Measurements from ENCODE around the gene SMIM38.

SMIM38 gene

DNA sequence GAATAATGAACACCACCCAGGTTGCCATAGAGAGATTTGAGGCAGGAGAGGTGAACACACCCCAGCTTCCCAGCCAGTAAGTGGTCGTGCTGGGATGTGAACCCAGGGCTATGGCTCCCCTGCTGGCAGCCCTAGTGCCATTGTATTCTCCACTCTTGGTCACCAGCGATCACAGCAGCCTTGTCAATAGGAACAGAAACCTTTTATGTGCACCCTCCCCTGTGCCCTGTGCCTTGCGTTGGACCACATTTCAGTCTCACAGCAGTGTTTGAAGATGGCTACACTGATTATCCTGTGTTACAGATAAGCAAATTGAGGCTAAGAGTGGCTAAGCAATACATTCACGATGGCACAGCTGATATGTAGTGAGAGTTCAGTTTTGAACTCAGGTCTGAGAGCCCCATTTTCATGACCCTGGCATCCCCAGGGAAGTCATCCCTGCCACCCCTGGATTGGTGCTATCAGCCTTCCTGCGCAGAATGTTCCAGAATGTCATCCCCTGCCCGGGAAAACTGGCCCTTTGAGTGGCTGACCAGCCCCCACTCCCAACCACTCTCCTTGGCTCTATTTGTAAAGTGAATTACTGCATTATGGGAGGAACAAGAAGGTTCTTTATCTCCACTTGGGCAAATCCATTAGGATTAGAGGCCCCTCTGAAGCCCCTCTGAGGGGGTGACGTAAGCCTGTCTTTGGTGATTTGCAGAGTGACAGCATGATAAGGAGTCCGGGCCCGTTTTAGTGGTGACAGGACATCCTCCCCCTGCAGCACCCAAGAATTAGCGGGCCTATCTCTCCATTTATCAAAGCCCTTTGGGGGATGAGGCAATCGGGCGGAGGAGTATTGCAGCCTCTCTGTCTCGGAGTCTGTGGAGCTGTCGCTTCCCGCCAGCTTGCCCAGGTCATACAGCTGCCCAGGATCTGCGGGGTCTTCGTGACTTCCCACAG lies 30.9 kb downstream of the SMIM38 start:
- no peak for TF ChIP-seq CTCF (IDR thresholded peaks at IDR 0.05; ENCODE audit: borderline replicate concordance, extremely low read depth, low read length, poor library complexity, severe bottlenecking)
- no peak for TF ChIP-seq EZH2 (IDR thresholded peaks at IDR 0.05; ENCODE audit: borderline replicate concordance, low read depth, low read length, severe bottlenecking)
- no peak for DNase-seq
- H3K9me3 ChIP-seq (ENCODE audit: insufficient read depth, low read length, severe bottlenecking): peaks cover 7% of the 10 kb centered on the region
- no peak overlapping the region for H3K9ac ChIP-seq (ENCODE audit: low read depth, low read length)
- no peak overlapping the region for H3K4me3 ChIP-seq (ENCODE audit: low read depth in 1 of 2, low read length in 2 of 2)
- no peaks in the 10 kb centered on the region for H3K4me1 ChIP-seq (ENCODE audit: insufficient read depth, low read length)
- H4K20me1 ChIP-seq (ENCODE audit: insufficient read depth, low read length): no peaks in the 10 kb centered on the region
- ATAC-seq (ENCODE audit: insufficient read depth, low read depth): no peak
- no peaks in the 10 kb centered on the region for H3K36me3 ChIP-seq (ENCODE audit: insufficient read depth, low read length)
- H3K79me2 ChIP-seq (ENCODE audit: insufficient read depth, low read length): no peaks in the 10 kb centered on the region
- no peak overlapping the region for H2AFZ ChIP-seq (ENCODE audit: low read depth, low read length)
- no peak overlapping the region for H3K27ac ChIP-seq (ENCODE audit: low read length)
- no peak overlapping the region for H3K4me2 ChIP-seq (ENCODE audit: insufficient read depth, low read length)
- H3K27me3 ChIP-seq (ENCODE audit: insufficient read depth, low read length, poor library complexity): no peaks in the 10 kb centered on the region

GRCh38 chr11:69187540-69188065 lies 31.9 kb downstream of the SMIM38 start:
- H3K4me3 ChIP-seq (ENCODE audit: low read depth in 1 of 2, low read length in 2 of 2): no peak overlapping the region
- H3K36me3 ChIP-seq (ENCODE audit: insufficient read depth, low read length): no peaks in the 10 kb centered on the region
- no peak for DNase-seq
- H3K27ac ChIP-seq (ENCODE audit: low read length): no peak overlapping the region
- H4K20me1 ChIP-seq (ENCODE audit: insufficient read depth, low read length): no peaks in the 10 kb centered on the region
- H3K79me2 ChIP-seq (ENCODE audit: insufficient read depth, low read length): no peaks in the 10 kb centered on the region
- no peak for ATAC-seq (ENCODE audit: insufficient read depth, low read depth)
- H2AFZ ChIP-seq (ENCODE audit: low read depth, low read length): no peak overlapping the region
- no peak overlapping the region for H3K4me2 ChIP-seq (ENCODE audit: insufficient read depth, low read length)
- H3K9me3 ChIP-seq (ENCODE audit: insufficient read depth, low read length, severe bottlenecking): peaks cover 7% of the 10 kb centered on the region
- TF ChIP-seq CTCF (IDR thresholded peaks at IDR 0.05; ENCODE audit: borderline replicate concordance, extremely low read depth, low read length, poor library complexity, severe bottlenecking) (no peak), EZH2 (IDR thresholded peaks at IDR 0.05; ENCODE audit: borderline replicate concordance, low read depth, low read length, severe bottlenecking) (no peak)
- no peaks in the 10 kb centered on the region for H3K27me3 ChIP-seq (ENCODE audit: insufficient read depth, low read length, poor library complexity)
- no peaks in the 10 kb centered on the region for H3K4me1 ChIP-seq (ENCODE audit: insufficient read depth, low read length)
- H3K9ac ChIP-seq (ENCODE audit: low read depth, low read length): no peak overlapping the region

GRCh38 chr11:69189059-69189458 lies 33.3 kb downstream of the SMIM38 start:
- TF ChIP-seq EZH2 (IDR thresholded peaks at IDR 0.05; ENCODE audit: borderline replicate concordance, low read depth, low read length, severe bottlenecking) (no peak), CTCF (IDR thresholded peaks at IDR 0.05; ENCODE audit: borderline replicate concordance, extremely low read depth, low read length, poor library complexity, severe bottlenecking) (no peak)
- Histone ChIP-seq H3K4me2 (ENCODE audit: insufficient read depth, low read length) (no peak overlapping the region), H3K9ac (ENCODE audit: low read depth, low read length) (no peak overlapping the region), H4K20me1 (ENCODE audit: insufficient read depth, low read length) (no peaks in the 10 kb centered on the region), H3K4me1 (ENCODE audit: insufficient read depth, low read length) (no peaks in the 10 kb centered on the region), H3K27me3 (ENCODE audit: insufficient read depth, low read length, poor library complexity) (no peaks in the 10 kb centered on the region), H3K9me3 (ENCODE audit: insufficient read depth, low read length, severe bottlenecking) (peaks cover 7% of the 10 kb centered on the region), H3K27ac (ENCODE audit: low read length) (no peak overlapping the region), H3K79me2 (ENCODE audit: insufficient read depth, low read length) (no peaks in the 10 kb centered on the region), H2AFZ (ENCODE audit: low read depth, low read length) (no peak overlapping the region), H3K4me3 (ENCODE audit: low read depth in 1 of 2, low read length in 2 of 2) (no peak overlapping the region), H3K36me3 (ENCODE audit: insufficient read depth, low read length) (no peaks in the 10 kb centered on the region)
- ATAC-seq (ENCODE audit: insufficient read depth, low read depth): no peak
- no peak for DNase-seq

All from DND-41 (cell line).